K562 (cell line): ENCODE data around the gene CTSW. TPM values are rescaled to one million over a fixed set of nuclear protein-coding genes. Genes with fewer than 3 reads are reported as not detected.

ENCODE experiments used
- ATAC-seq: fragments of 200-7000 bp; cut with Tn5 transposase; 3 replicates; pipeline ENCODE4 v1.9.1; 2020; ENCODE audit warnings: moderate library complexity
- BruUV-seq: library from RNA; stranded (reverse); fragments of 400-500 nt; replicated peaks from 2 replicates; lab custom pipeline; 2021; lab: Mats Ljungman, UMichigan
- CTCF ChIA-PET: fragments of 300-600 bp; formaldehyde crosslinking; extraction: SDS; loops from one replicate; lab custom pipeline; 2021; ENCODE audit warnings: low intra/inter-chr PET ratio; lab: Yijun Ruan, JAX
- POLR2A ChIA-PET: fragments of 300-600, 350-650 bp; sonication (Branson Sonifier 250); formaldehyde crosslinking; extraction: SDS; loops from one replicate; lab custom pipeline; 2021; ENCODE audit warnings: antibody characterized with exemption, inconsistent platforms; lab: Yijun Ruan, JAX
- DNase-seq, 4 experiments: peaks; one replicate each; pipeline versions ENCODE4 v3.0.0 to v3.0.0-alpha.2; 2011 to 2018; ENCODE audit warnings: low spot score in 3 of 4, mixed read lengths in 3 of 4; ENCODE audit errors: extremely low read depth in 1 of 4
- FAIRE-seq: peaks from 2 replicates; lab custom pipeline; 2011; peaks lifted over from hg19 to GRCh38; lab: Jason Lieb, UNC
- H2AFZ ChIP-seq: 2 replicates; pipeline ENCODE4 v1.6.0; 2011; ENCODE audit warnings: low read depth, low read length, control low read depth, inconsistent platforms
- H3K27ac ChIP-seq: fragments of 200-600 bp; 3 replicates; pipeline ENCODE4 v1.8.0; 2011; ENCODE audit warnings: low read depth, mild to moderate bottlenecking, control low read depth, inconsistent platforms, low read length, moderate library complexity, mixed read lengths; ENCODE audit errors: extremely low read depth
- H3K27me3 ChIP-seq, 2 experiments: fragments of 300-600 bp in 1 of 2; 2 replicates in 1 of 2; 3 replicates in 1 of 2; pipeline versions ENCODE4 v1.6.0 to v1.8.0; 2011; ENCODE audit warnings: inconsistent platforms in 2 of 2, low read length in 2 of 2, mild to moderate bottlenecking in 1 of 2, mixed read lengths in 1 of 2, moderate library complexity in 1 of 2; ENCODE audit not compliant: control insufficient read depth in 2 of 2, insufficient read depth in 2 of 2
- H3K36me3 ChIP-seq: fragments of 300-600 bp; 3 replicates; pipeline ENCODE4 v1.8.0; 2011; ENCODE audit warnings: mild to moderate bottlenecking, low read length, inconsistent platforms; ENCODE audit not compliant: control insufficient read depth, insufficient read depth
- H3K4me1 ChIP-seq, 2 experiments: fragments of 200-600 bp in 1 of 2; replicated peaks in 1 of 2; 2 replicates in 1 of 2; 3 replicates in 1 of 2; pipeline versions ENCODE4 v1.5.1 to v1.8.0; 2011; ENCODE audit warnings: inconsistent platforms in 2 of 2, low read length in 2 of 2, mild to moderate bottlenecking in 1 of 2, mixed read lengths in 1 of 2, moderate library complexity in 1 of 2; ENCODE audit not compliant: control insufficient read depth in 2 of 2, insufficient read depth in 2 of 2
- H3K4me2 ChIP-seq: 2 replicates; pipeline ENCODE4 v1.6.1; 2011; ENCODE audit warnings: low read length, control low read depth, inconsistent platforms, mixed read lengths; ENCODE audit not compliant: insufficient read depth
- H3K4me3 ChIP-seq: fragments of 200-600 bp; sonication (generic), shearing (Covaris generic); 2 replicates; pipeline ENCODE4 v1.5.1; 2016; ENCODE audit warnings: control low read depth, inconsistent platforms
- H3K79me2 ChIP-seq: fragments of 200-600 bp; 3 replicates; pipeline ENCODE4 v1.8.0; 2011; ENCODE audit warnings: low read length, inconsistent platforms; ENCODE audit not compliant: control insufficient read depth, insufficient read depth
- H3K9ac ChIP-seq, 2 experiments: 2 replicates each; pipeline versions ENCODE4 v1.6.0 to v1.6.1; 2011; ENCODE audit warnings: low read depth in 2 of 2, low read length in 2 of 2, control low read depth in 1 of 2, inconsistent platforms in 1 of 2, mild to moderate bottlenecking in 1 of 2, mixed read lengths in 1 of 2; ENCODE audit not compliant: insufficient read depth in 1 of 2
- H3K9me1 ChIP-seq: one replicate; pipeline ENCODE4 v1.6.0; 2011; ENCODE audit warnings: inconsistent platforms, mild to moderate bottlenecking, low read length, moderate library complexity; ENCODE audit not compliant: control insufficient read depth, insufficient read depth
- H3K9me3 ChIP-seq: replicated peaks from 2 replicates; pipeline ENCODE4 v1.5.1; 2011; ENCODE audit warnings: low read depth, low read length, inconsistent platforms; ENCODE audit not compliant: control insufficient read depth, insufficient read depth
- H4K20me1 ChIP-seq: replicated peaks from 2 replicates; pipeline ENCODE4 v1.6.1; 2011; ENCODE audit warnings: low read length, inconsistent platforms, mixed read lengths; ENCODE audit not compliant: control insufficient read depth, insufficient read depth
- C11orf30 ChIP-seq: fragments of 450-650 bp; IDR thresholded peaks from 2 replicates; pipeline ENCODE4 v1.6.1; 2016; ENCODE audit warnings: low read depth, mild to moderate bottlenecking
- ZNF318 ChIP-seq, 2 experiments: fragments of 450-650 bp; IDR thresholded peaks; 2 replicates each; pipeline ENCODE4 v1.6.1; 2016; ENCODE audit warnings: mild to moderate bottlenecking in 2 of 2, borderline replicate concordance in 1 of 2, low read depth in 1 of 2, moderate library complexity in 1 of 2
- WGBS: fragments of 100-300 bp; shearing (Covaris generic); methylation state at CpG from one replicate; pipeline ENCODE4 v1.1.6; 2016; ENCODE audit warnings: low coverage, mixed read lengths; ENCODE audit not compliant: insufficient coverage; ENCODE audit errors: missing lambda C conversion rate; 5-methylcytosine and 5-hydroxymethylcytosine counted together
- in situ Hi-C: fragments of 300-500 bp; cut with MboI; formaldehyde crosslinking; loops from 4 replicates; pipeline ENCODE4 v1.15.0; 2018; ENCODE audit warnings: inconsistent platforms, mixed read lengths
- intact Hi-C: fragments of 100-400 bp; cut with micrococcal nuclease; formaldehyde crosslinking; loops from 2 replicates; pipeline ENCODE4 v1.14.2; 2022
- polyA plus RNA-seq, 8 experiments: library from polyadenylated mRNA; depleted of rRNA in 4 of 8; stranded (reverse) in 5 of 8; unstranded in 3 of 8; fragments of >200 nt; fragmentation: Nextera tagmentation in 2 of 8; fragmentation: Illumina TruSeq in 1 of 8; extraction: Ambion mirVana in 2 of 8; extraction: Trizol in 1 of 8; gene quantifications; 2 replicates each; pipeline versions ENCODE4 v1.2.1 to v1.2.3, GENCODE V29; 2011 to 2014; ENCODE audit warnings: inconsistent platforms in 1 of 8, missing spikeins in 1 of 8
- total RNA-seq, 7 experiments: library from RNA; depleted of rRNA in 6 of 7; stranded (reverse); fragments of >200 nt in 6 of 7; fragmentation: Illumina TruSeq in 2 of 7; extraction: Trizol in 2 of 7; gene quantifications; 2 replicates each; pipeline versions ENCODE4 v1.2.1 to v1.2.3, GENCODE V29; 2011 to 2021; ENCODE audit warnings: low replicate concordance in 1 of 7

Gene CTSW
- total and polyA plus RNA-seq, 9 of the 15 experiments (the other 6 are each of a cell fraction or from before 2014, with no cell fraction given): 0.04 TPM; not detected in 8

GRCh38 chr11:65912845-65913244 is 33.2 kb downstream of the CTSW start:
- no peak for DNase-seq
- H3K9ac ChIP-seq: peak overlapping the region; percentile 18 to 60; a peak in 2 of 4 replicates

More at GRCh38 chr11:65912845-65913244, 33.2 kb downstream of the CTSW start:
- Histone ChIP-seq H3K9me3 (no peaks in the 10 kb centered on the region), H3K4me3 (no peak overlapping the region), H2AFZ (no peak overlapping the region), H4K20me1 (no peaks in the 10 kb centered on the region), H3K27me3 (no peaks in the 10 kb centered on the region), H3K9me1 (no peaks in the 10 kb centered on the region), H3K36me3 (peaks cover 11% of the 10 kb centered on the region; the same call in 1 of the 3 replicates), H3K27ac (peak overlapping the region; percentile 39; the same call in 2 of the 3 replicates), H3K79me2 (peaks cover 11% of the 10 kb centered on the region), H3K4me2 (no peak overlapping the region), H3K4me1 (peaks cover 40 to 51% of the 10 kb centered on the region in 2 experiments)
- intact Hi-C loops: loop anchor here (2.0 kb wide), 1 partner anchor 24 kb away; the partner anchor contains the start of gene FIBP
- 65% methylated on average over 4 of the region's 4 CpGs for WGBS
- no TSS peak for BruUV-seq
- in situ Hi-C loops: no loop called here
- TF ChIP-seq C11orf30 (peak; percentile 18; the same call in 1 of the 2 replicates), ZNF318 (IDR thresholded peaks at IDR 0.05; ENCODE audit: borderline replicate concordance in 1 of 2, low read depth in 1 of 2) (no peak)
- FAIRE-seq (no peak), ATAC-seq (no peak)
- POLR2A ChIA-PET: interaction anchor here (0.6 to 6.0 kb wide), 4 partner anchors 10 to 53 kb away, joined by 3 to 73 read pairs (median 8); partner anchors contain the start of gene FOSL1
- CTCF ChIA-PET: no interaction called here
